Vagina (tissue), 2 donors: ENCODE results near the gene ACSL3.

Source experiments
- POLR2A ChIP-seq, 2 donors: fragments of 450-650 bp; IDR thresholded peaks; one replicate each; pipeline ENCODE4 v1.6.1; 2017; ENCODE audit warnings: antibody characterized with exemption in 2 of 2, mild to moderate bottlenecking in 2 of 2, moderate library complexity in 2 of 2
- POLR2AphosphoS5 ChIP-seq, 2 donors: sonication (generic); formaldehyde crosslinking; IDR thresholded peaks; one replicate each; pipeline ENCODE4 v1.9.0; 2017; ENCODE audit warnings: antibody characterized with exemption in 2 of 2, mild to moderate bottlenecking in 2 of 2, low read depth in 1 of 2; ENCODE audit not compliant: insufficient read depth in 1 of 2
- TF ChIP-seq, protein P1 (sequence below), 3 experiments: fragments of 450-650 bp in 2 of 3; fragments of 200-600 bp in 1 of 3; sonication (generic) in 1 of 3; IDR thresholded peaks; one replicate each; pipeline ENCODE4 v1.5.1; 2017 to 2019; ENCODE audit warnings: antibody characterized with exemption in 3 of 3, mild to moderate bottlenecking in 2 of 3, moderate library complexity in 2 of 3

DNA sequence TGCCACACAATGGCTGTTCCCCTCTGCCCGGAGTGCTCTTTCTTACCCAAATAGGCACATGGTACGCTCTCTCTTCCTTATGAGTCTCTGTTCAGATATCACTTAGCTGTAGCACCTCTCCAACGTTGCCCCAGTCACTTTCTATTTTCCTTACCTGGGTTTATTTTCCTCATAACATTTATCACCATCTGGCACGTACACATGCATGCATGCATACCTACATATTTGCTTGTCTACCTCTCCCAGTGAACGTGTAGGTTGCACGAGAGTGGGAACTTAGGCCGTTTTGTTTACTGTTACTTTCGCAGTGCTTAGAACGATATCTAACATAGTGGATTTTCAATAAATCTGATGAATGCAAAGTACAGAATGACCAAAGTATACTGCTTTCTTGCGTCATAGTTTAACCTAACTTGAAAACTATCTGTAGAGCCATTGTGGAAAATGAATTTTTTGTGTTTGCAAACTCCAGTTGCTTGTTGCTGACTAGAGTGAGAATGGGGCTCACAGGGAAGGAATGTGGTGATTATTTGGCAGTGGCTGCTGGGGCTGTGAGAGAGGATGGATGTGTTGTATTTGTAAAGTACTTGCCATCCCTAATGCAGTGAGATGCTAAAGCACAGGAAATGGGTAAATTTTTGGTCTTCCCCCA lies 47.1 kb downstream of the ACSL3 start:
- TF ChIP-seq POLR2AphosphoS5 (IDR thresholded peaks at IDR 0.05; ENCODE audit: insufficient read depth in 1 of 2, low read depth in 1 of 2) (no peak), POLR2A (IDR thresholded peaks at IDR 0.05) (no peak)
- TF ChIP-seq, protein P1, sequence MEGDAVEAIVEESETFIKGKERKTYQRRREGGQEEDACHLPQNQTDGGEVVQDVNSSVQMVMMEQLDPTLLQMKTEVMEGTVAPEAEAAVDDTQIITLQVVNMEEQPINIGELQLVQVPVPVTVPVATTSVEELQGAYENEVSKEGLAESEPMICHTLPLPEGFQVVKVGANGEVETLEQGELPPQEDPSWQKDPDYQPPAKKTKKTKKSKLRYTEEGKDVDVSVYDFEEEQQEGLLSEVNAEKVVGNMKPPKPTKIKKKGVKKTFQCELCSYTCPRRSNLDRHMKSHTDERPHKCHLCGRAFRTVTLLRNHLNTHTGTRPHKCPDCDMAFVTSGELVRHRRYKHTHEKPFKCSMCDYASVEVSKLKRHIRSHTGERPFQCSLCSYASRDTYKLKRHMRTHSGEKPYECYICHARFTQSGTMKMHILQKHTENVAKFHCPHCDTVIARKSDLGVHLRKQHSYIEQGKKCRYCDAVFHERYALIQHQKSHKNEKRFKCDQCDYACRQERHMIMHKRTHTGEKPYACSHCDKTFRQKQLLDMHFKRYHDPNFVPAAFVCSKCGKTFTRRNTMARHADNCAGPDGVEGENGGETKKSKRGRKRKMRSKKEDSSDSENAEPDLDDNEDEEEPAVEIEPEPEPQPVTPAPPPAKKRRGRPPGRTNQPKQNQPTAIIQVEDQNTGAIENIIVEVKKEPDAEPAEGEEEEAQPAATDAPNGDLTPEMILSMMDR (IDR thresholded peaks at IDR 0.05), result no peak
